B cell (primary cell): ENCODE data around the gene METTL26.

Source experiments
- CTCF ChIP-seq: fragments of 200-600 bp; IDR thresholded peaks from one replicate; pipeline ENCODE4 v1.8.0; 2022; ENCODE audit warnings: antibody characterized with exemption, mild to moderate bottlenecking
- EZH2 ChIP-seq: IDR thresholded peaks from 2 replicates; pipeline ENCODE4 v1.6.1; 2012; ENCODE audit warnings: borderline replicate concordance, low read depth, mild to moderate bottlenecking, moderate library complexity, low read length; ENCODE audit not compliant: insufficient read depth, poor library complexity, severe bottlenecking

GRCh38 chr16:643050-643368, 6.9 kb upstream of the METTL26 start:
- TF ChIP-seq CTCF (no peak), EZH2 (no peak)
